CD4-positive, alpha-beta T cell treated with Interleukin-21 for 1 hour (primary cell): Measurements from ENCODE around the gene SMIM9.

Source experiments
- DNase-seq: peaks from one replicate; pipeline ENCODE4 v3.0.0-alpha.2; 2020

The SMIM9 gene

DNA sequence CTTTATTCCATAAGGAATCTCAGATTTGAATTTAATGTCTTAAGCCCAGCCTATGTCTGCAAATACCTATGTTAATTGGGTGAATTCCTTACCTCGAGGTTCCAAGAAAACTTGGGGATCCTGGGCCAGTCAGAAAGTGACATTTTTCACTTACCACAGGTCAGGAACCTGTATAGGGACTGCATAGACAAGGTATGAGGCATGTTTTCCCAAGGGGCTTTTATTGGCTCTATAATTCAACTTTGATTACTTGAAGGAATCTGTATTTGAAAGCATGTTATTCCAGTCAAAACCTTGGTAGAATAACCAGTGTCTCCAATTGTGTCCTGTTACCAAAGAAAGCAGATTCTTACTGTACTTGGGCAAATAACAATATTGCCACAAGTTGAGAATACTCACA lies 20.7 kb downstream of the SMIM9 start:
- no peak for DNase-seq

DNA sequence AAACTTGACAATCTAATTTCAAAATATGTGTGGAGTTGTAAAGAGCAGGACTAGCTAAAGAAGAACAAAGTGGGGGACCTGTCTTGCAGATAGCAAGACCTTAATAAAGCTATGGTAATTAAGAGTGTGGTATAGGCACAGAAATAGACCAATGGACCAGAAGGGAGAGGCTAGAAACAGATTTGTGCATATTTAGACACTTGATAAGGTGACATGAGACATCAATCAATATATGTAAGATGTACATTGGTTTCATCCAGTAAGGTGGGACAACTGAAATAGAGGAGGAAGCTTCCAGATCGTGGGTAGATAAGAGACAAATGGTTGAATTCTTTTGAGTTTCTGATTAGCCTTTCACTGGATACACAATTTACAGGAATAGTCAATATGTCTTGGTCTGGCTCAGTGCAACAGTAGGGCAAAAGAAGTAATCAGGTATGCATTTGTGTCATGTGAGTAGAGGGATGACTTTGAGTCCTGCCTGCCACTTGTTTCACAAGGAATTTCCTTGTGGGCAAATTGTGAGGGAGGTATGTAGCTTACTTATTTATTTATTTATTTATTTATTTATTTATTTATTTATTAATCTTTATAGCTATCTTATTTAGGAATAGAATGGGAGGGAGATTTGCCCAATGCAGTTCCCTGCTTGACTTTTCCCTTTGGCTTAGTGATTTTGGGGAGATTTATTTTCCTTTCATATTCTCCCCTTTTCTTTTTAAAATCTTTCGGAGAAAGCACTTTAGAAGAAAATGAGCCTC lies 21.9 kb downstream of the SMIM9 start:
- no peak for DNase-seq

DNA sequence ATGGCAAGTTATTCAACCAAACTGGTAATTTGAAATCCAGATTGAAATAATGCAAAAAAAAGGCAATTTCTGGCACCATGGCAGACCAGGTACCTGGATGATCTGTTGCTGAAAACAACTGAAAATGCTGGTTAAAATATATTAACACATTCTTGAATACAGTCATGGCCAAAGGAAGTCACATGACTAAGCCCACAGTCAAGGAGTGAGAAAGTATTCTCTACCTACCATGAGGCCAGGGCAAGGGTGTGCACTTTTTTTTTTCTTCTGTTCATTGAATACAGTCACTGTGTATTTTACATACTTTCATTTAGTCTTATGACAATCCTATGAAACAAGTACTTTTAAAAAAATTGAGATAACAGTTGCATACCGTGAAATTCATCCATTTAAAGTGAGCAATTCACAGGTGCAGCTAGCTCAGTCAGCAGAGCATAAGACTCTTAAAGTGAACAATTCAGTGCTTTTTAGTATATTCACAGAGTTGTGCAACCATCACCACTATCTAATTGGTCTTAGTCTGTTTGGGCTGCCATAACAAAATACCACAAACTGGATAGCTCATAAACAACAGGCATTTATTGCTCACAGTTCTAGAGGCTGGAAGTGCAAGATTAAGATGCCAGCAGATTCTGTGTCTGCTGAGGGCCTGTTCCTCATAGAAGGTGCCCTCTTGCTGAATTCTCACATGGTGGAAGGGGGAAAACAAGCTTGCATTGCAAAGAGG lies 24.4 kb downstream of the SMIM9 start:
- DNase-seq, result no peak

DNA sequence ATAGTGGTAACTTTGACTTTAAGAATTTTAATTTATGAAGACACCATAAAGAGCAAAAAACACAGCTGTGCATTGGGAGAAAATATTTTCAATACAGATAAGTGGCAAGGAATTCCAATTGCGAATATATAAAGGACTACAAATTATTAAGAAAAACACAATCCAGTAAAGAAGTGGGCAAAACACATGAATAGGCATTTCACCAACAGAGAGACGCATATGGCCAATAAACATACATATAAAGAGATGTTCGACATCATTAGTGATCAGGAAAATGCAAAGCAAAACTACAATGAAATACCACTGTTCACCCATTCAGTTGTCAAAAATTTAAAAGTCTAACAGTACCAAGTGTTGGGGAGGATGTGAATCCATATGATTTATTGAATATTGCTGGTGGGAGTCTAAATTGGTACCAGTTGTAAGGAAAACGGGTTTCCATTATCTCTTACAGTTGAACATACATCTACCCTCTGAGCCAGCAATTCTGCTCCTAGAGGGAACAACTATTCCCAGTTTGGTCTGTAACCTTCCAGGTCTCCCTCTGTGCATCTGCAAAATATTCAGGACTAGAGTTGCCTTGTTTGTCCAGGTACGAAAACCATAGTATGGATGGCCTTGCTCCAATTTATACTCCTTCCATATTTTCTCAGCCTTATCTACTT lies 27.5 kb downstream of the SMIM9 start:
- no peak for DNase-seq

DNA sequence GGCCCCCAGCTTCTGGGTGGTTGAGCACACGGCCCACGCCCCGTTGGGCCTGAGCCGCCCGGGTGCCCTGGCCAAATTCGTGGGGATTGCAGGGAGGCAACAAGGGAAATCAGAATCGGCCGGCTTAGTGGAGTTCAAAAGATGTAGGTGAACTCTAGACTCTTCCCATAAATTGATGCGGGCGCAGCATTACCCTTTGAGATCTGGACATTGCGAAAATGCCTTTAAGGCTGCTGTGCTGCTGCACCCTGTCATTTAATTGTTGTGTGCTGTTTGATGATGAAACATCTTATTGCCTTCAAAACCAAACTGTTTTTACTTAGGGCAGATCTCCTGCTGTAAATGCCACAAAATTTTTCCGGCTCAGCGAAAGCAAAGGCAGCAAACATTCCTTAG lies 28.8 kb downstream of the SMIM9 start:
- DNase-seq, result no peak

DNA sequence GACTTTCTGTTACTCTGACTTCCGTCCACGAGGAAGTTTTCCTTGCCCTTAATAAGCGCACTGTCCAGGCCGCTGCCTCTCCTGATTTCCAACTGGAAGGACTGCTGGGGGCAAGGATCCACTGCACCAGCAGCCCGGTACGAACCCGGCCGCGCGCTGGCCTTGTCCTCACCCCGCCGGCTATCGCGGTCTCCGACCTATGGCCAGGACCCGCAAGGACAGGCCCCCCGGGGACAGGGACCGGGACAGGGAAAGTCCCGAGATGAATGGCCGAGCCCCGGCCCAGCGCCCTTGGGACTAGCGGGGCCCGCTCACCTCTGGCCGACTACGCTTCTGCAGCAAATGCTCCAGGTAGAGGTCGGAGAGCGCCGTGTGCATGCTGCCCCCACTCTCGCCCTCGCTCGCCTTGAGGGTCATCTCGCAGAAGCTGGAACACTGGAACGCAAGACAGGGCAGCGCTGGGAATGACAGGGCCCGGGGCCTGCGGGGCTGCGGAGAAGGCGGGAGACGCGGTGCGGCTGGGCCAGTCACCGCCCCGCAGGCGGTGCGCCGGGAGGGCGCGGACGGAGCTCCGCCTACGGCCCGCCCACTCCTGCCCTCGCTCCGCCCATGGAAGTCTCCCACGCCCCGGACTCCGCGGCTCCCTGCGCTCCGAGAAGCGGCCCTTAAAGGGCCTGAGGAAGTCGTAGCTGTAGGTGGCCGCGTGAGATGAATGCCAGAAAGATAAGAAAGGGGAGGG lies 29.3 kb downstream of the SMIM9 start, which contains the start of gene MPP1:
Gene MPP1 (minus strand): TSS at position 529 of the 739 bp plus-strand sequence. CDS start 112 bp downstream, at position 417.
- DNase-seq, result peak; percentile 79

DNA sequence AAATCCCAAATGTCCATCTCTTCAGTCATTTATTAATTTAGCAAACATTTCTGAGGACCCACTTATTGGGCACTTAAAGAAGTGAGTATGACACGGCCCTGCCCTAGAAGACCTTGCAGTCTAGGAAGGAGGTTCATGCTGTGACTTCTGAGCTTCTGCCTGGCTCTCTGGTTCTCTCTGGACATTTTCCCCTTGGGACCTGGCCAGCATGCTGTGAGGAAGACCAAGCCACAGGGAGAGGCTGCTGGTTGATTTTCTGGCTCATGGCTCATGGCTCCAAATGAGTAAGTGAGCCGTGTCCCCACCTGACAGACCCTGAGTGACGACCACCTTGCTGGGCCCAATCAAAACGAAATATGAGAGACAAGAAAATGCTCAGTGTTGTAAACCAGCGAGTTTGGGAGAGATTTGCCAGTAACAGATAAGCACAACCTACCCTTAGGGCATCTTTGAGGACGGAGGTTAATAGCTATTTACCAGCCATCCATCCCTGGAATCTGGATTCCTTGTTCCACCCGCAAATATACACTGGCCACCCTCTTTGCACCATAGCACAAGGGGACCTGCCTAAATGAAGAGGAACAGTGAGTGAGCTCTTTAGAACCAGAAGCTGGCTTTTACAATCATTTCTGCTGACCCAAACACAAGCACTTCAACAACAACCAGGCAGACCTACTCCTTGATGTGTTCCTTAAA lies 30.1 kb downstream of the SMIM9 start:
- no peak for DNase-seq

DNA sequence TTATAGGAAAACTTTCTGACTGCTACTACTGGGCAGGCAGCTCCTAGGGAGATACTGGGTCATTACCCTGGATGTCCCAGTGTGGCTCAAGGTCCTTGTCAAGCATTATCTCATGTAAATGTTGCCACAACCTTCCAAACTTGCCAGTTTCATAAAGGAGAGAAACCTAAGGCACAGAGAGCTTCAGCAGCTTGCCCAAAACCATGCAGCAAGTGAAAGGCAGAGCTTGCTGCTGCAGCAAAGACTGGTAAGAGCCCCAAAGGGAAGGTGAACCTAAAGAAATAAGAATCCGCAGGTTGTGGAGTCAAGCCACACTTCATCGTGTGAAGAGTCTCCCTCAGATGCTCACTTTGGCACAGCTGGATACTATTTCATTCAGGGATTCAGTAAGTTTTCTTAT lies 31.5 kb downstream of the SMIM9 start:
- no peak for DNase-seq

DNA sequence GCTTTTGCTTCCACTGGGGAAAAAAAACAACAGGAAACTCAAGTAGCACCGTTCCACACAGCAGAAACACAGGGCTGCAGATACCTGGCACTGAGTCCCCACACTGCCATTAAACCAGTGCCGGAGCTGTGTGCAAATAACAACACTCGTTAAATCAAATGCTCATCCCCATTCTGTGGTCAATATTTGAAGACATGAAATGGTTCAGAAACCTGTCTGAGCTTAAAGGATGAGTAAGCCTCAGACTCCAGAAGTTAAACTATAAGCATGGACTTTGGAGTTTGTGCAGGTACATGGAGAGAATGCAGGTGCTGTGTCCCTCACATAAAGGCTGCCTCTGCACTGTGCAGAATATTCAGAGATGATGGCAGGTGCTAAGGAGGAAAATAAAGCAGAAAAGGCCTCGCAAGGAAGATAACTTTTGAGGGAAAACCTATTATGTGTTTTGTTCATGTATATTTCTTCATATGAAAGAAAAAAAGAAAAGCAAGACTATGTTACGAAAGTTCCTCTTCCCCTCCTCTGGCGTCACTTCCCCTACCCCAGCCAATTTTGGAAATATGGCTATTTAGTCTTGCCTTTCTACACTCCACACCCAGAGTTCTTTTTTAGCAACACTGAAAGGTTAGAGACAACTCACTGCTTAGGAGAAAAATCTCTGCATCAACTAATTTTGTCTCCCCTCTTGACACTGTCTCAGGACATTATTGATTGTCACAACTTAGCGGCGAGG lies 33.8 kb downstream of the SMIM9 start:
- no peak for DNase-seq

DNA sequence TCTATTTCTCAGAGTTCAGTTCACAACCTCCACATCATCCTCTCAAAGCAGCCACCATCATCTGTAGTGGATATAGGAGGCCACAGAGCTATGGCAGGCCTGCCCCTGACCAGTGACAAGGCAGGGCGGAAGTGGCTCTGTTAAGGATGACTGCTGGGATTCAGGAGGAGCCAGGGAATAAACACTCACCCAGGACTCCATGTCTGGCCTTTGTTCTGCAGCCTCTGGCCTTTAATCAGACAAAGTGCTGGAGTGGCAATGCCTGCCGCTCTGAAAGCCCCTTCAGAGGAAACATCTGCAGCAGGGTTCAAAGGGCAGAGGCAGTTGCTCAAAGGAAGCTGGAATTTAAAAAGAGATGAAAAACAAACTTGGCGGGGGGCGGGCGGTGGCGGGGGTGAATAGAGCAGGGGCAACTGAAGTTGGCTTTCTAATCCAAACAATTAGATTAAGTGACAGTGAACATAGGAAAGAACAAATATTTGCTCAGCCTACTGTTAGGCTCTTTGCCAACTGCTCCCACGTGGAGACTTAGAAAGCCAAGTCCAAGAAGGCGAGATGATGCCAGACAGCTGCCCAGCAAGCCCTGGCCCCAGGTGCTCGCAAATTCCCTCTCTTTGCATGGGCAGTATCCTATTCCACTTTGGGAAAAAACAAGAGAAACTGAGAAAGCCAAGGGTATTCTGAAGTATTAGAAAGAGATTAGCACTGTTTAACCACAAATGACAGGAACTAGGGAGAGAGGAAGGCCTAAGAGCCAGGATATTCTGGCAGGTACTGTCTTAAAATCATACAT lies 34.7 kb downstream of the SMIM9 start:
- no peak for DNase-seq

DNA sequence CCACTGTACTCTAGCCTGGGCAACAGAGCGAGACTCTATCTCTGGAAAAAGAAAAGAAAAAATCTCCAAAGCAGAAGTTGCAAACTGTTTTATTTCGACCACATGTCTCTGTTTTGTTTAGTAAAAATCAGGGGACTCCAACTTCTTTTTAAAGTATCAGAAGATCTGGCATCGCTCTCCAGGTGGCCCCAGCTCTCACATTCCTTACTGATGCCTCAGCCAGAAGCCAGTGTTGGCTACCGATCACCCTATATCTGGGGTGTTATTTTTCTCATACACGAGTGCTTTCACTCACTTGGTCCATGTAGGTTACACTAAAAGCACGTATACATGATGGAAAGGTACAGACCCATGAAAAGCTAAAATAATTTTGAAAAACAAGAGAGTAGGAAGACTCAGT lies 37.5 kb downstream of the SMIM9 start:
- no peak for DNase-seq

DNA sequence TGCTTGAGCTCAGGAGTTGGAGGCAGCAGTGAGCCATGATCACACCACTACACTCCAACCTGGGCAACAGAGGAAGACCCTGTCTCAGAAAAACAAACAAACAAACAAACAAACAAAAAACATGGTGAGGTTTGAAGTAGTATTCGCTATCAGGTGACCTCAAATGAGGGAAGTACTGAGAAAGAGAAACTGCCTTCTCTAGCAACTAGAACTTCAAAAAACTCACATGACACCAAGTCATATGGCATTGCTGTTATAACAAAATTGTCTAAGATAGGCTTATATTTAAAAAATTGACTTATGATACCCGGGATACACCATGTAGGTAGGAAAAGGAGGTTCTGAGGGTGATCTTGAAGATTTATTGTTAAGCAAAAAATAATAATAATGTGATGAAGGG lies 39.4 kb downstream of the SMIM9 start:
- no peak for DNase-seq

DNA sequence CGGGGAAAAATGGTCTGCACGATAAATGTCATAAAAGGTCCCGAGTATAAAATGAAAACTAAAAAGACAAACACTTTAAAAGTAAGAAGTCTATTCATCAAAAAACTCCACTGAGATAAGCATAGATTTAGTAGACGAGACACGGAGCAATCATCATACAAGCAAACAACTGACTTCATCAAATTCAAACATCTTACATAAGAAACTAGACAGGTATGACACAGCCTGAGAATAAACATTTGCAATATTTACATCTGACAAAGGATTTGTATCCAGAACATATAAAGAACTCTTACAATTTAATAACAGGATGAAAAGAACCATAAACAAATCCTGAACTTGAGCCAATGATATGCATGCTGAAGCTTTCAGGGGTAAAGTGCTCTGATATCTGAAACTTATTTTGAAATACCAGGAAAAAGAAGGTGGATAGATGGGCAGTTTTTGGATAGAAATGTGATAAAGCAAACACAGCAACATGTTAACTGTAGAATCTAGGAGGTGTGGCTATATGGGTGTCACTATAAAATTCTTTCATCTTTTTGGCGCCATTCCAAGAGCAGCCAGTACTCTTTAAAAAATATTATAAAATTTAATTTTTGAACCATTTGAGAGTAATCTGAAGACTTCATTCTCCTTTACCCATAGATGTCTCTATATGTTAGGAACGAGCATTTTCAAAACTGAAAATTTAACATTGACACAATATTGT lies 41.2 kb downstream of the SMIM9 start:
- DNase-seq, result no peak

DNA sequence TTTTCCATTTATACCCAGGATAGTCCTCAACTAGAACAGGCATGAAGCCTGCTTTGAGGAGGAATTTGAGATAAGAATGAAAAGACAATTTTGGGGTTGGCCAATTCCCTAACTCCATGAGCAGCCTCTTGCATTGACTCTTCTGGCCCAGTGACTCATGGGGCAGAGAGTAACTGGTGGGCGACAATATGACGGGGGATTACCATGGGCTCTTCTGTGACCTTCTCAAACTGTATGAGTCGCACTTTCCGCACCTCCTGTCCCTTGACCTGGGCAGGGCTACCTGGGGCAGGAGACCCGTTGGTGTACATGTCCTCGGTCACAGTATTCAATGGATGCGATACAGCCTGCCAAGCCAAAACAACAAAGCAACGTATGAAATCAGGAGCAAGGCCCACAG lies 42.5 kb downstream of the SMIM9 start:
- no peak for DNase-seq

DNA sequence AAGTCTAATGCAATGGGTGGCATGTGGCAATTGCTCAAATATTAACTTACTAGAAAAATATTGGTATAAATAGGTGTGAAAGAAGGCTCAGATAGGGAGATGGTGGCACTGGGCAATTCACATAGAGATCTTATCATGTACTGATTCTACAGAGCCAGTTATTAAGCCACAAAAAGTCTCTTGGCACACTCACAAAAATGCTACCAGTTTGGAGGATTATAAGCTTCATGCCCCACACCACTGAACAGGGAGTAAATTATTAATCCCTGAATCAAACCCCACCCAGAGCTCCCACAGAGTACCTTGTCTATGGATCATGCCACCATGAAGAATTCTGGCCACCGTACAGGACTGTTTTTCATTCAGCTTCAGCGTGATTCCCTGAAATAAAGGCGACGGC lies 43.0 kb downstream of the SMIM9 start:
- DNase-seq, result no peak

DNA sequence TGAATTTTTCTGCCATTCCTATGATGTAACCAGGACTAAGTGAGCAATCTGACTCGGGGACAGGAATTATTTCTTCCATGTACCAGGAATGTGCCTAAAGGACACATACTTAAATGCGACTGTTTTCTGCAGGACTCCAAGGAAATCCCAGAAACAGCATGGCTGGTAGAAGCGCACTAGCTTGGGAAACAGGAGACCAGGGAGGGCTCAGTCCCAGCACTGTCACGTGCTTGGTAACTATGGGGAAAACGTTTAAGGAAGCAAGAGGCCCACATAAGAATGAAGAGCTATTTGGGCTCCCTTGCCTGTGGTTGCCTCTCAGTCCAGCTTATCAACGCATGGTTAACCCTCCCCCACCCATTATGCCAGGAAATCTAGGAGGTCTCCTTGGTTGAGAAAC lies 48.7 kb downstream of the SMIM9 start:
- DNase-seq, result no peak

DNA sequence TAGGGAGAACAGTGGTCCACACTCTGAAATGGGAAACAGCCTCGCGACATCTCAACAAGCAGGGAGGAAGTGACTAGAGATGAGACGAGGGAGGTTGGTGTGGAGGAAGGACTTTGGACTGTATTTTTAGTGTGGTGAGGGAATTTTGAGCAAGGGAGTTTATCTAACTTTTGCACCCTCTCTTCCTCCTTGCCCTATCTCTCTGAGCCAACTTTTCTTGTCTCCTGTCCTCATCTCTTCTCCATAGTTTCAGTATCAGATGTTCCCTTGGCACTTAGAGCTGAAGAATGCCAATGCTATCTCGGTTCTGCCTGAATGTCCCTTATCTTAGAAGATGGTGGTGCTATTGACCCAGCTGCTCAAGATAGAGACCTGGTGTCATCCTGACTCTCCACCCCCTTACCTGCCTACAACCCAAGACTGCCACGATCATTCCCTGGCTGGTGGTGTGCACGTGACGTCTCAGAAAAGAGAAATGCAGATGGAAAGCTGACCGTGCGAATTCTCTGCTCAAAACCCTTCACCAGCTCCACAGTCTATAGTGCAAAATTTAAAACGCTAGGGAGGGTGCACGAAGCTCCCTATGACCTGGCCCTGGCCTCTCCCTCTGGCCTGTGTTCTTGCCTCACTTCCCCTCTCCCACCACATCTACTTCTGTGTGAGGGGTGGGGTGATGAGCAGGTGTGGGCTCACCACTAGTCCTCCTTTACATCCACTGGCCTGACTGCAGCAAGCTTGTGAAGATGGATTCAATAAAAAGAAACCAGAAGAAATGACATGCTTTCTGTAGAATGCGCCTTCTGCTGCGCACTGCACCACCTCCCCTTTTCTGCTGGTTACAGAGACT lies 50.1 kb downstream of the SMIM9 start:
- DNase-seq, result no peak

DNA sequence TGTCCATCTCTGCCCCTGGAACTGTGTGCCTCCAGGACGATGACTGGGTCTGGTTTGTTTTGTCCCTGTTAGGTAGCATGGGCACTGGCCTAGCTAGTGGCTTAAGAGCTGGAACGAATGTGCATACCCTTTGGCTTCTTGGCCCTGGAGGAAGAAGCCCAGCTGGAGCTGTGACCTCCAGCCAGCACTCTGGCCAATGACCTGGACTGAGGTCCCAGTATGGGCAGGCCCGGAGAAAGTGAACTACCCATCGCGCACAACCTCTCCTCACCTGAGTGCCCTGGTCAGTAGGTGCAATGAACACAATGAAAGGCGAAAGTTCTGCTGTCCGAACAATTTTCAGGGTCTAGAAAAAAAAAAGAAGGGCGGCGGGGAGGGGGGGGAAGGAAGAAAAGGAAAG lies 53.5 kb downstream of the SMIM9 start:
- DNase-seq, result no peak

DNA sequence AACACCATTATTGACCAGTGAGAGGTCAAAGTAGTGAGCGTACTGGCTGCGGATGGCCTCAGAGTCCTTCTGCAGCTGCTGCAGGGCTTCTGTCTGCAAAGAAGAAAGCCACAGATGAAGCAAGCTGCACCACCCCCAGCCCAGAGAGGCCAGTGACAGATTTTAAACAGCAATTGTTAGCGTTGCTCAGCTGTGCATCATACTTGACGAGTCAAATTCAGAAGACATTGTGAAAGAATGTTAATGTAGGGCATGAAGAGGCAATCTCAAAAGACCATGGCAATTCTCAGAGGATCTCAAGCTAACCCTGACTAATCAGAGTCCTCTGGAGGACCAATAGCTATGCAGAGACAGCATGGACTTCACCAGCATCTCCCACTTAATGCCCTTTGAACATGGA lies 55.2 kb downstream of the SMIM9 start:
- no peak for DNase-seq
